BE2C (cell line): ENCODE data around the gene KIAA1217.

Source experiments
- DNase-seq: peaks from one replicate; pipeline ENCODE4 v3.0.0-alpha.2; 2020
- H3K27me3 ChIP-seq: fragments of 250-450 bp; sonication (Bioruptor Pico); 2 replicates; pipeline ENCODE4 v1.5.1; 2020; ENCODE audit warnings: mild to moderate bottlenecking
- H3K36me3 ChIP-seq: fragments of 250-450 bp; sonication (Bioruptor Pico); 2 replicates; pipeline ENCODE4 v1.5.1; 2020; ENCODE audit warnings: mild to moderate bottlenecking
- H3K4me1 ChIP-seq: fragments of 250-450 bp; sonication (Bioruptor Pico); 2 replicates; pipeline ENCODE4 v1.5.1; 2020
- H3K4me3 ChIP-seq: 2 replicates; pipeline ENCODE4 v1.5.1; 2011; ENCODE audit warnings: low read depth, low read length
- H3K9me3 ChIP-seq: fragments of 250-450 bp; sonication (Bioruptor Pico); 2 replicates; pipeline ENCODE4 v1.5.1; 2020
- TF ChIP-seq, protein P1 (sequence below): IDR thresholded peaks from 2 replicates; pipeline ENCODE4 v1.5.1; 2012; ENCODE audit warnings: mild to moderate bottlenecking, low read depth, low read length

Gene KIAA1217

DNA sequence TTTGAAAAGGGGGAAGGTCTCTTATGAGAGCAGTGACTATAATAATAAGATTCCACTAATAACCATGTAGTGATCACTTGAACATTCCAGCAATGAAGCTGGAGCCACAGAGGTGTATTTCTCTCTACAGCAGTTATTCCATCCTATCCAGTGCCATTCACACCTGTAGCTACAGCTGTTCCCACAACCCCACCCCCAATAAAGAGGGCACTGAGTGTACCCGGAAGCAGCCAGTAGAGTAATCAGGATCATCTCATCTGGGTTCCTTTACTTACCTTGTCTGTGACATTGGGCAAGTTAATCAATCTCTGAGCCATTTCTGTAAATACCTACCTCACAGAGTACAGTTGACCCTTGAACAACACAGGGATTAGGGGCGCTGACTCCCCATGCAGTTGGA lies 188.7 kb downstream of the KIAA1217 start:
- TF ChIP-seq, protein P1, sequence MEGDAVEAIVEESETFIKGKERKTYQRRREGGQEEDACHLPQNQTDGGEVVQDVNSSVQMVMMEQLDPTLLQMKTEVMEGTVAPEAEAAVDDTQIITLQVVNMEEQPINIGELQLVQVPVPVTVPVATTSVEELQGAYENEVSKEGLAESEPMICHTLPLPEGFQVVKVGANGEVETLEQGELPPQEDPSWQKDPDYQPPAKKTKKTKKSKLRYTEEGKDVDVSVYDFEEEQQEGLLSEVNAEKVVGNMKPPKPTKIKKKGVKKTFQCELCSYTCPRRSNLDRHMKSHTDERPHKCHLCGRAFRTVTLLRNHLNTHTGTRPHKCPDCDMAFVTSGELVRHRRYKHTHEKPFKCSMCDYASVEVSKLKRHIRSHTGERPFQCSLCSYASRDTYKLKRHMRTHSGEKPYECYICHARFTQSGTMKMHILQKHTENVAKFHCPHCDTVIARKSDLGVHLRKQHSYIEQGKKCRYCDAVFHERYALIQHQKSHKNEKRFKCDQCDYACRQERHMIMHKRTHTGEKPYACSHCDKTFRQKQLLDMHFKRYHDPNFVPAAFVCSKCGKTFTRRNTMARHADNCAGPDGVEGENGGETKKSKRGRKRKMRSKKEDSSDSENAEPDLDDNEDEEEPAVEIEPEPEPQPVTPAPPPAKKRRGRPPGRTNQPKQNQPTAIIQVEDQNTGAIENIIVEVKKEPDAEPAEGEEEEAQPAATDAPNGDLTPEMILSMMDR, result no peak
- no peak for DNase-seq
- no peaks in the 10 kb centered on the region for H3K4me1 ChIP-seq

DNA sequence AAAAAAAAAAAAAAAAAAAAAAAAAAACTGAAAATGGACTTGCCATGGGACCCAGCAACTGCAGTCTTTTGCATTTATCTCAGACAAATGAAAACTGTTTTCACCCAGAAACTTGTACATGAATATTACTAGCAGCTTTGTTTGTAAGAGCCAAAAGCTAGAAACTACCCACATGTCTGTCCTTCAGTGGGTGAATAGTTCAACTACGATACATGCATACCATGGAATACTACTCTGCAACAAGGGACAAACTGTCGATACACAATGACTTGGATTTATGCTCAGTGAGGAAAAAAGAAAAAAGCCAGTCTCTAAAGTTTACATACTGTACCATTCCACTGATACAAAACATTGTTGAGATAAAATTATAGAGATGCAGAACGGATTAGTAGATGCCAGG lies 195.6 kb downstream of the KIAA1217 start:
- no peaks in the 10 kb centered on the region for H3K4me1 ChIP-seq
- H3K27me3 ChIP-seq, result no peaks in the 10 kb centered on the region
- no peaks in the 10 kb centered on the region for H3K9me3 ChIP-seq
- no peak for DNase-seq
- TF ChIP-seq, protein P1, result no peak
- H3K4me3 ChIP-seq, result no peak overlapping the region
- no peaks in the 10 kb centered on the region for H3K36me3 ChIP-seq

More for the DNA sequence above, 188.7 kb downstream of the KIAA1217 start:
- Histone ChIP-seq H3K27me3 (no peaks in the 10 kb centered on the region), H3K4me3 (no peak overlapping the region), H3K9me3 (no peaks in the 10 kb centered on the region), H3K36me3 (no peaks in the 10 kb centered on the region)

DNA sequence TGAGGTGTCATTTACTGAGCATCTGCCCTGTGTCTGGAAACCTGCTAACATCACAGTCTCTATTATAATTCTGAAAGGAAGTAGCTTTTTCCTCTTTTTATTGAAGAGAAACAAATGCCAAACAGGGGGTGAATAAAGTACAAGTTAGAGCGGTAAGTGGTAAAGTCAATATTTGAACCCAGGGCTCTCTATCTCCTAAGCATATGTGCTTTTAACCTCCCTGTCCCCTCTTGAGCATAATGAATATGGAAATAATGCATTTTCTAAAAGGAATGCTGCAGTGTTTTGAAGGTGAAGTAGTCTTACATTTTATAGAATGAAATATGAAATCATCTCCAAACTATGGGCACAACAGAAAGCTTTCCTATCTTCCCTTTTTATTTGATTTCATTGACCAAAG lies 196.7 kb downstream of the KIAA1217 start:
- no peaks in the 10 kb centered on the region for H3K27me3 ChIP-seq
- no peaks in the 10 kb centered on the region for H3K9me3 ChIP-seq
- DNase-seq, result no peak
- TF ChIP-seq, protein P1, result no peak
- H3K4me1 ChIP-seq, result no peaks in the 10 kb centered on the region
- H3K36me3 ChIP-seq, result no peaks in the 10 kb centered on the region
- H3K4me3 ChIP-seq, result no peak overlapping the region

DNA sequence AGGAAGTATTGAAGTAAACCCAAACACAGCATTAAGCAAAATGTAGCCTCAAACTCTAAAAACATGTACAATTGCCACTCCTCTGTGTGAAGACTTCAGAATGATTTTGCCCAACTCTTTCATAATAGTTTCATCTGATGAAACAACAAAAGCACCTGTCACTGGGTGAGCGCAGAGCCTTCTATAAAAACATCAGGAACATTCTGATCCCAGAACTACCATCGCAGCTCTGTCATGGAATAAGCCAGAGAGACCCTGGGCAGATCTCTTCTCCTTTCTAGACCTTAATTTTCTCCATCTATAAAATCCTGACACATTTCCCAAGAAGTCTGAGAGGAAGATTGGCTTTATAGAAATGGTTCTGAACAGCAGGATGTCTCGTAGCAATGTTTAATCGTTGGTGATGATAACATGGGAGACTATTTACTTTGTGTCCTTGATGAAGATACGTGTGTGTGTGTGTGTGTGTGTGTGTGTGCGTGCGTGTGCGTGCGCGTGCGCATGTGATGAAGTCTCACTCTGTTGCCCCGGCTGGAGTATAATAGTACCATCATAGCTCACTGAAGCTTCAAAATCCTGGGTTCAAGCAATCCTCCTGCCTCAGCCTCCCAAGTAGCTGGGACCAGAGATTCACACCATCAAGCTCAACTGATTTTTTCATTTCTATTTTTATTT lies 198.0 kb downstream of the KIAA1217 start:
- Histone ChIP-seq H3K36me3 (no peaks in the 10 kb centered on the region), H3K4me1 (no peaks in the 10 kb centered on the region), H3K4me3 (no peak overlapping the region), H3K9me3 (no peaks in the 10 kb centered on the region), H3K27me3 (no peaks in the 10 kb centered on the region)
- no peak for DNase-seq
- TF ChIP-seq, protein P1, result no peak

DNA sequence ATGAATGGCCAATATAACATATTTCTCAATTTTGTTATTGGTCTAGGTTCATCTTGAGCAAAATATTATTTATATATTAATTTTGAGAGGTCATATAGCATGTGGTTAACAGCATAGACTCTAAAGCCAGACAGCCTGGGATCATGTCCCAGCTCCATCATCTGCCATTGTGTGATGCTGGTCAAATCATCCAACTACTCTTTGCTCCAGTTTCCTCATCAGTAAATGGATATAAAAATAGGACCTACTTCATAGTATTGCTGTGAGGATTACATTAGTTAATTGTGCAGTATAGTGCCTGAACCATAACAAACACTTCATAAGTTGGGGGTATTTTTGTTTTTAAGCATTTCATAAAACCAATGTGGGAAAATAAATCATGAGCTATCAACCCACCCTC lies 199.0 kb downstream of the KIAA1217 start:
- H3K9me3 ChIP-seq, result no peaks in the 10 kb centered on the region
- TF ChIP-seq, protein P1, result no peak
- no peaks in the 10 kb centered on the region for H3K36me3 ChIP-seq

DNA sequence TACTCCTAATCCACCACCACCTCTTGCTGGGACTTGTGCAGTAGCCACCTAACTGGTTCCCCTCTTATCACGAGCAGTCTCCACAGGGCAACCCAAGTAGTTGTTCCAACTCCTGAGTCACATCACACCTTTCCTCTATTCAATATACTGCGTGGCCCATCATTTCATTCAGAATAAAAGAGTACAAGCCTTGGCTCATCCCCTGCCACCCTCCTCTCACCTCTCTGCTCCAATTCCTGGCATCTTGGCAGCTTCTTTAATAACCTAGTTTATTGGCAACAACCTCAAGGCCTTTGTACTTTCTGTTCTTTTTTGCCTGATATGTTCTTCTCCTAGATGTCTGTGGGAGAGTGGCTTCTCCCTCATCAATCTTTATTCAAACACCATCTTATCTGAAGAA lies 199.4 kb downstream of the KIAA1217 start:
- Histone ChIP-seq H3K4me3 (no peak overlapping the region), H3K36me3 (no peaks in the 10 kb centered on the region), H3K27me3 (no peaks in the 10 kb centered on the region), H3K9me3 (no peaks in the 10 kb centered on the region), H3K4me1 (no peaks in the 10 kb centered on the region)
- no peak for DNase-seq
- TF ChIP-seq, protein P1, result no peak

More for the DNA sequence above, 199.0 kb downstream of the KIAA1217 start:
- no peak for DNase-seq
- Histone ChIP-seq H3K4me3 (no peak overlapping the region), H3K4me1 (no peaks in the 10 kb centered on the region), H3K27me3 (no peaks in the 10 kb centered on the region)
